Naive B cell (primary cell): Measurements from ENCODE around the gene KCNMB2. TPM values are rescaled to one million over a fixed set of nuclear protein-coding genes. Genes with fewer than 3 reads are reported as not detected.

Source experiments
- ATAC-seq, 2 donors: fragments of 150-1000 bp; cut with Tn5 transposase; 2 replicates each; pipeline ENCODE4 v1.10.0; 2021; ENCODE audit warnings: low read depth in 2 of 2, mild to moderate bottlenecking in 2 of 2, moderate library complexity in 2 of 2
- DNase-seq: peaks from one replicate; pipeline ENCODE4 v3.0.0; 2022
- H3K27ac Mint-ChIP-seq, 6 donors: one replicate each; pipeline ENCODE4 v1.8.0; 2020 to 2022; ENCODE audit warnings: mild to moderate bottlenecking in 6 of 6, mixed read lengths in 6 of 6, moderate library complexity in 5 of 6, inconsistent platforms in 2 of 6
- H3K27me3 Mint-ChIP-seq, 3 donors: one replicate each; pipeline ENCODE4 v1.8.0; 2021 to 2022; ENCODE audit warnings: mixed read lengths in 3 of 3, mild to moderate bottlenecking in 1 of 3
- H3K36me3 Mint-ChIP-seq, 2 donors: one replicate each; pipeline ENCODE4 v1.8.0; 2020 to 2022; ENCODE audit warnings: mixed read lengths in 2 of 2, inconsistent platforms in 1 of 2, mild to moderate bottlenecking in 1 of 2
- H3K4me1 Mint-ChIP-seq, 3 donors: one replicate each; pipeline ENCODE4 v1.8.0; 2020 to 2022; ENCODE audit warnings: mixed read lengths in 3 of 3, inconsistent platforms in 1 of 3, mild to moderate bottlenecking in 1 of 3, moderate library complexity in 1 of 3
- H3K4me3 Mint-ChIP-seq, 8 donors: one replicate each; pipeline ENCODE4 v1.8.0; 2020 to 2022; ENCODE audit warnings: mild to moderate bottlenecking in 8 of 8, mixed read lengths in 8 of 8, moderate library complexity in 8 of 8, inconsistent platforms in 2 of 8
- H3K9me3 Mint-ChIP-seq, 7 donors: one replicate each; pipeline ENCODE4 v1.8.0; 2020 to 2022; ENCODE audit warnings: mixed read lengths in 7 of 7, mild to moderate bottlenecking in 5 of 7, inconsistent platforms in 2 of 7, moderate library complexity in 1 of 7
- polyA plus RNA-seq, 6 donors: library from polyadenylated mRNA; unstranded; fragments of 300-500 nt; fragmentation: Illumina TruSeq; gene quantifications; one replicate each; pipeline ENCODE4 v1.2.3, GENCODE V29; 2021; ENCODE audit warnings: low read depth in 6 of 6

The KCNMB2 gene
- polyA plus RNA-seq, 6 donors from 2014 or later = not detected

DNA sequence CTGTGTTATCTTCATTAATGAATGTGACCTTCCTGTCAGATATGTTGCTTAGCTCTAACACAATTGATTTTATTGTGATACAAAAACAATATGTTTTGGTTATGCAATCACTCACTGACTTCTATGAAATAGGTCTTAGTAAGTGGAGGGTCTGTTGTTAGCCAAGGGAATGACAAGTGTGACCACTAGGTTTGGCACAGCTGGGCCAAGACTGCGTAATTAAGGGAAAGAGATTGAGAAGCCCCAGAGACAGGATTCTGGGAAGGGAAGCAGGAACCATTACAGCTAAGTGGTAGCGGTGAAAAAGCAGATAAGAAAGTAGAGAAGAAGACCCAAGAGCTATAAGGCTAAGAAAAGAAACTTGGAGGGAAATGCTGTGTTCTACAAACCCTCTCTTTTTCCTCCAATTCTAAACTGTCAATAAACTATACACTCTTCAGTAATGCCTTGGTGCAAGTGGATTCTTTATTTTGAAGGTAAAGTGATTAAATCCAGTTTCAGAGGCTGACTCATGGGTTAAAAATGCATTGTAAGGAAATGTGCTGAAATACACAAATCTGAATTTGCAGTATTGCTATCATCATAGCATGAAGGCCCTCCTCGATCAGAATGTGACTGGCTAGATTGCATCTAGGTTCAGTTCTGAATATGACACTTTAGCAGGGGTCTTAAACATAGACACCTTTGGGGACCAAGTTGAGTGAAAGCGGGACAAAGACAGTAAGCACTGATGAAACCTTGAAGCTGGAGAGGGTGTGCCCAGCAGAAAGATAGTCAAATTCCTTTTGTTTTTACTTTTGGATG, 26.1 kb downstream of the KCNMB2 start:
- no peaks in the 10 kb centered on the region for H3K9me3 Mint-ChIP-seq
- H3K27ac Mint-ChIP-seq = no peak overlapping the region
- ATAC-seq (no peak), DNase-seq (no peak)
- H3K27me3 Mint-ChIP-seq = peaks cover 0 to 9% (median 0%) of the 10 kb centered on the region in 3 donors
- no peaks in the 10 kb centered on the region for H3K4me1 Mint-ChIP-seq
- no peaks in the 10 kb centered on the region for H3K36me3 Mint-ChIP-seq
- no peak overlapping the region for H3K4me3 Mint-ChIP-seq

DNA sequence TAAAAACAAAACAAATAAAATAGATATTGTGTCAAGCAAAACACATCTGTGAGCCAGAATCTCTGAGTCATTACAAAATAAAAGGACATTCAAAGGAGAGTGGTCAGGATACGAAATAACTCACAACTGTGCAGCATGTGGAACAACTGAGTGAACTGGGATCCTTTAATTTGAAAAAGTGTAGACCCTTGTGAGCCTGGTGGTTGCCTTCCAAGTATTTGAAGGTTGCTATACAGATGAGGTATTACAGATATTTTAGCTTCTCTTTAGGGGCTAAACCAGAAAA, 26.7 kb downstream of the KCNMB2 start:
- H3K27ac Mint-ChIP-seq = no peak overlapping the region
- H3K27me3 Mint-ChIP-seq = peaks cover 0 to 9% (median 0%) of the 10 kb centered on the region in 3 donors
- ATAC-seq (no peak), DNase-seq (no peak)
- no peaks in the 10 kb centered on the region for H3K4me1 Mint-ChIP-seq
- H3K4me3 Mint-ChIP-seq = no peak overlapping the region
- no peaks in the 10 kb centered on the region for H3K36me3 Mint-ChIP-seq
- no peaks in the 10 kb centered on the region for H3K9me3 Mint-ChIP-seq

DNA sequence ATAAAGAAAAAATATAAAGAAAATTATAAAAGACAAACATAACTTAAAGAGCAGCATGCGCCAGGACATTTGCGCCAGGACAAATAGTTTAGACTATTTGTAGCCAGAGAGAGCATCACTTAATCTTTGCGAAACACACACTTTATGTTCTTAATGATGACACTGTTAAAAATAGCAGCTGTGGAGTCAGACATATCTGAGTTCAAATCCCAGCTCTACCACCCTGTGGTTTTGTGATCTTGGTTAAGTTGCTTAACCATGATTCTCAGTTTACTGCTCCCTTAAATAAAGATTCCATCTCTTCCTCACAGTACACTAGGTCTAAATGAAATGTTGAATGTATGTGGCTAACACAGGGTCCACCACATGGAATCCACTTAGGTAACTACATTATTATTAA, 31.4 kb downstream of the KCNMB2 start:
- Mint-ChIP-seq H3K27ac (peak overlapping the region in 1 of 6 donors; percentile 3), H3K36me3 (no peaks in the 10 kb centered on the region), H3K9me3 (no peaks in the 10 kb centered on the region), H3K4me3 (no peak overlapping the region), H3K27me3 (no peaks in the 10 kb centered on the region), H3K4me1 (no peaks in the 10 kb centered on the region)
- DNase-seq (no peak), ATAC-seq (no peak)

DNA sequence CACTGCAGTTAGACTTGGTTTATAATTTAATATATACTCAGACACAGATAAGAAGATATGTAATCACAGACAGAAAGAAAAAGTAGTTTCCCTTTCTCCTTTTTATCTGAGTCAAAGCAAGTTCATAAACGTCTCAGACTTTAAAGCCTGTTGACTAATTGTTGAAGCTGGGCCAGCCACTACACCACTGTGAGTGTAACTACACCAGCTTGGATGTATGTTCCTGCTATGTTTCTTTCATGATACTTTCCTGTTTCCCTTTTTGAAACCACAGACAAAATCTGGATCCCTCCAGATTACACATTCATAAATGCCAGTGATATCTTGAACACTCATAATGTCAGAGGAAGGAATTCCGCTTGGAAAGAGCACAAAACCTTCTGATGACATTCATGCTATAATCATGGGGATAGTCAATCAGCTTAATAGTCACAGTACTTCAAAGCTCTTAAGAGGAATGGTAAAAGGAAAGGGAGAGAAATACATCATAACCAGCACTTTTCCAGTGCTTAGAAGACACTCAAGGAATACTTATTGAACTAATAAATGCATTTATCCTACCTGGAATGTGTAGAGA, 32.0 kb downstream of the KCNMB2 start:
- H3K4me3 Mint-ChIP-seq = no peak overlapping the region
- ATAC-seq (no peak), DNase-seq (no peak)
- H3K36me3 Mint-ChIP-seq = no peaks in the 10 kb centered on the region
- H3K27ac Mint-ChIP-seq = no peak overlapping the region
- no peaks in the 10 kb centered on the region for H3K9me3 Mint-ChIP-seq
- no peaks in the 10 kb centered on the region for H3K4me1 Mint-ChIP-seq
- H3K27me3 Mint-ChIP-seq = no peaks in the 10 kb centered on the region

DNA sequence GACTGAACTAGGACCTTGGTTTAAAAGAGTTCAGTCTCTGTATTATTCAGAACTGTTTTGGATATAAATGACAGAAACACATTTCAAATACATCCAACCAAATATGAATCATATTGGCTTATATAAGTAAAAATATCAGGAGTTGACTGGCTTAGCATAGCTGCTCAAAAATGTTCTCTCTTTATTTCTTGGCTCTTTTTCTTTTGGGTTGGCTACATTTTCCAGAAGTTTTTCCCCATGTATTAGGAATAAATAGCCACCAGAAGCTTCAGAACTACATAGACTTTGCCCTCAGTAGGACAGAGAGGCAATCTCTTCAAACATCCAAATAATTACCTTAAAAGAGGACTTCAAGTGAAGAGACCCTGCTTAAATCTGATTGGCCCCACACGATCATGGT, 32.7 kb downstream of the KCNMB2 start:
- Mint-ChIP-seq H3K36me3 (no peaks in the 10 kb centered on the region), H3K4me3 (no peak overlapping the region), H3K27me3 (no peaks in the 10 kb centered on the region), H3K4me1 (no peaks in the 10 kb centered on the region), H3K9me3 (no peaks in the 10 kb centered on the region), H3K27ac (no peak overlapping the region)
- DNase-seq = no peak
- no peak for ATAC-seq

DNA sequence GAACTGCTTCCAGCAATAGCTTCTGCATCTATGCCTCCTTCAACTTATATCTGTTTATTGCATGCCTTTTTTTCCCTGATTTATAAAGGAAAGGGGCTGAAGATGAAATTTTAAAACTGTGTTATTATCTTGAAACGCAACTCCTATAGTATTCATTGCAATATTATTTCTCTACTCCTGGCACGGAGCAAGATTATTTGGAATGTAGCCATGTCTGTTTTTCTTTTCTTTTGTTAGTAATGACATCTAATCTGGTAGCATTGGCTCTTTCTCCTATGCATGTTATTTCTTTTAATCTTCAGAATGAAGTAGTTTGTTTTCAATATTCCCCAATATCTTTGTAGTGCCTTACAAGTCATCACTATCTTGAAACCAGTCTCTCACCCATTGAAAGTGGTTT, 33.6 kb downstream of the KCNMB2 start:
- ATAC-seq (no peak), DNase-seq (no peak)
- Mint-ChIP-seq H3K4me3 (no peak overlapping the region), H3K27ac (no peak overlapping the region), H3K9me3 (no peaks in the 10 kb centered on the region), H3K27me3 (peaks cover 0 to 3% (median 0%) of the 10 kb centered on the region in 3 donors), H3K4me1 (no peaks in the 10 kb centered on the region), H3K36me3 (no peaks in the 10 kb centered on the region)

DNA sequence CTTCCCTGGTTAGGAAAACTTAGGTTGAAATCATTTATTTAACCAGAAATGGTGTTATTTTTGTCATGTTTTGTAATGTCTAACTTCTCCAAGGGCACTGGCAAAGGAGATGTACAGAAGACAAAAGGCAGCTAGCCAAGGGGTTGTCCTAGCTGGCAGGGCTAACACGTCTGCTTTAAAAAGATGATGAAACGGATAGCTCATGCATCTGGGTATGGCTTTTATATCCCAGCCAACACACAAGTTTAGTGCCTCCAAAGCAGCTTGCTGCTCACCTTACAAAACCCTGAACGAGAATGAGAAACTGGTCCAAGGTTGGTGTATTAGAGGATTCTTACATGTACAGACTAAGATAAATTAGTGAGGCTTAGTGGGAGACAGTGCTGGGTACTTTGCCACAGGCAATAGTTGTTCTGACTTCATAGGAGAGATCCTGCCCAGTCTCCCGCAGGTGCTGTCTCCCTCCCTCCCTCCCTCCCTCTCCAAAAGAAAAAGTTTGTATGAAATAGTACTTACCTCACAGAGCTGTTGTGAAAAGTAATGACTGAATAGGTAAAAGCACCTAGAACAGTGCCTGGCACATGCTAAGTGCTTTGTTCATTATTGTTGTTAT, 47.8 kb downstream of the KCNMB2 start:
- Mint-ChIP-seq H3K4me3 (no peak overlapping the region), H3K36me3 (no peaks in the 10 kb centered on the region), H3K4me1 (no peaks in the 10 kb centered on the region), H3K27me3 (no peaks in the 10 kb centered on the region), H3K9me3 (peaks cover 3 to 19% (median 9%) of the 10 kb centered on the region in 7 donors), H3K27ac (no peak overlapping the region)
- DNase-seq (no peak), ATAC-seq (no peak)

DNA sequence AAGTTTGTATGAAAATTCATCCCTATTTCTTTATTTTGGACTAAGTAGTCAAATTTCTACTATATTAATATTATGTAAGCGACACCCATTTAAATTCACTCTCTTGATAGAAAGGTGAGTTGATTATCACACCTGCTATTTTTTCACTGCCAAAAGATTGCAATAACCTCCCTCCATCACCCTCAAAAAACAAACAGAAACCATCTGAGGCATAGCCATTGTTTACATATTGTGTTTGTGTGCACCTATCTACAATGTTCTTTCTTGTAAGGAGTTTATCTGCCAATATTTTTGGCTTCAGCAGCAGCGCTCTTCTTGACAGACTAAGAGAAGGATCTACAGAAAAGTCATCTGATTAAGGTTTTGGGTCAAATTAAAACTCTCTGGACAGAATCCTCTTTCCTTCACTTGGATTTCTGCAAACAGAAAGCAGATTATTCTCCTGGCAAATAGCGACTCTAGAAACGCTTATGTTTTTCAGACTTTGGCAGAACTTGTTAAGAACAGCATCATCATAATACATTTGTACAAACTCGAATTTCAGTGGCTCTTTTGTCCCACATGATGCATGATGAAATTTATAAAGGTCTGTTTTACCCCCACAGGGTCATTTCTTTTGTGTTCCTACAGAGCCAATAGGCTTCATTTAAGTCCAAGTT, 48.6 kb downstream of the KCNMB2 start:
- H3K36me3 Mint-ChIP-seq = no peaks in the 10 kb centered on the region
- H3K27me3 Mint-ChIP-seq = no peaks in the 10 kb centered on the region
- peaks cover 0 to 12% (median 6%) of the 10 kb centered on the region in 7 donors for H3K9me3 Mint-ChIP-seq
- no peaks in the 10 kb centered on the region for H3K4me1 Mint-ChIP-seq
- H3K4me3 Mint-ChIP-seq = no peak overlapping the region
- ATAC-seq (no peak), DNase-seq (no peak)
- no peak overlapping the region for H3K27ac Mint-ChIP-seq

DNA sequence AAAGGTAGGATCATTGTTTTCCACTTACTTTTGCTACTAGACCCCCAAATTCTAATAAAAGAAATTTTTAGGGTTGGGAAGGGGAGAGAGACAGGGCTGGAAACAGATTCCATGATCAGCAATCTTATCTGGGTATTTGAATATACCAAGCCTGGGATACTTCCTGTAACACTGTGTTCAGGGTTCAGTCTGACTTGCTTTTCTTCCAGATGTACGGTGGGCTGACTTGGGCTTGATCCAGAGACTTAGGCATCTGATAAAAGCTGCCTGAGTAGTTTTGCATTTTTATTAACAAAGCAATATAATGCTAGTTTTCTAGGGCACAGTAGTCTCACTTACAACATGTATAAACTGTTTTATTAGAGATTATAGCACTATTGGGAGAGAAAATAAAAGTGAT, 49.2 kb downstream of the KCNMB2 start:
- Mint-ChIP-seq H3K27ac (no peak overlapping the region), H3K27me3 (no peaks in the 10 kb centered on the region), H3K4me3 (no peak overlapping the region), H3K36me3 (no peaks in the 10 kb centered on the region), H3K4me1 (no peaks in the 10 kb centered on the region), H3K9me3 (peaks cover 0 to 6% (median 5%) of the 10 kb centered on the region in 7 donors)
- ATAC-seq = no peak
- no peak for DNase-seq

DNA sequence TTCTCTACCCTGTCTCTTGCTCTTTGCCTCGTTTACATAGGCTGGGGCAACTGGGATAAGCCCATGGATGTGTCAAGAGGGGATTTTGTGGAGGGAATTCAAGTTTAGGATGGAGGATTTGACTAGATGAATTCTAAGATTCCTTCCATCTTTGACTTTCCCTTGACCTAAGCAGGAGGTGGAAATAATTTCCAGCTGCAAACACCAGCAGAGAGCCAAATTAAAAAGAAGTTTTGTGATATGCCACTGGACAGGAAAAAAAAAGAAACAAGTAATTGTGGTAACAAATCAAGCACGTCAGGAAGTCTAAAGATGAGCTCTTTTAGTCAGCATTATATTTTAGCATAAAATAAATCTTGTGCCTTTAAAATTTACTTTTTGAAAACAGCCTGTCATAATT, 49.8 kb downstream of the KCNMB2 start:
- Mint-ChIP-seq H3K27me3 (no peaks in the 10 kb centered on the region), H3K36me3 (no peaks in the 10 kb centered on the region), H3K4me1 (no peaks in the 10 kb centered on the region), H3K4me3 (no peak overlapping the region), H3K9me3 (peaks cover 0 to 5% (median 0%) of the 10 kb centered on the region in 7 donors), H3K27ac (no peak overlapping the region)
- DNase-seq = no peak
- no peak for ATAC-seq

DNA sequence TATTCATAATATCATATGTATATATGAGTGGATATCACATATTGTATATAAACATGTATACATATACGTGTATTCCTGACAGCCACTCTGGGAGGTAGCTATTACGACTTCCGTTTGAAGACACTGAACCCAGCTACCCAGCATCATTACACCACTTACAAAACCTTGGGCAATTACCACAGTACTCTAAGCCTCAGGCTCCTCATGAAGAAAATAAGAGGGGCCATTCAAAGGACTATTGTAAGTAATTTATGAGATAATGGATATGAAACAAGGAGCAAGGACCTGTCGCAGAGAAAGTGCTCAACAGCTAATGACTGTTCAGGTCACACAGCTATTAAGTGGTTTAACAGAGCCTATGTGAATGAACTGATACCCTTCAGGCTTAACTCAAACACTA, 52.4 kb downstream of the KCNMB2 start:
- no peak for ATAC-seq
- Mint-ChIP-seq H3K9me3 (peaks cover 0 to 5% (median 0%) of the 10 kb centered on the region in 7 donors), H3K4me1 (no peaks in the 10 kb centered on the region), H3K27ac (no peak overlapping the region), H3K4me3 (no peak overlapping the region), H3K36me3 (no peaks in the 10 kb centered on the region), H3K27me3 (peaks cover 0 to 5% (median 0%) of the 10 kb centered on the region in 3 donors)
- DNase-seq = no peak

DNA sequence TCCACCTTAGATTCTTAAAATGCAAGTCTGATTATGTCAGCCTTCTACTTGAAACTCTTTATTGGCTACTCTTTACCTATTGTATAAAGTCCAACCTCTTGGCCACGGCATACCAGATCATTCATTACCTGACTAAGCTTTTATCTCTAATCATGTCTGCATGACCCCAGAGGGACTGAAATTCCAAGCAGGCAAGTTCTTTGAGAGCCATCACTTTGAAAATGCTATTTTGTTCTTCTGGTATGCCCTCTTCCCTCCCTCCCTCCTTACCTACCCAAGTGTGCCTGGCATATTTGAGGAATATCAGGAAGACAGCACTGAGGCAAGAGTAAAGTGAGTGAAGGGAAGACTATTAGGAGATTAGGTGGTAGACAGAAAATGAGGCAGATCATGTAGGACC, 57.5 kb downstream of the KCNMB2 start:
- Mint-ChIP-seq H3K27ac (no peak overlapping the region), H3K27me3 (peaks cover 0 to 5% (median 4%) of the 10 kb centered on the region in 3 donors), H3K9me3 (peaks cover 0 to 8% (median 5%) of the 10 kb centered on the region in 7 donors), H3K4me3 (no peak overlapping the region), H3K4me1 (no peaks in the 10 kb centered on the region), H3K36me3 (no peaks in the 10 kb centered on the region)
- ATAC-seq = no peak
- no peak for DNase-seq

DNA sequence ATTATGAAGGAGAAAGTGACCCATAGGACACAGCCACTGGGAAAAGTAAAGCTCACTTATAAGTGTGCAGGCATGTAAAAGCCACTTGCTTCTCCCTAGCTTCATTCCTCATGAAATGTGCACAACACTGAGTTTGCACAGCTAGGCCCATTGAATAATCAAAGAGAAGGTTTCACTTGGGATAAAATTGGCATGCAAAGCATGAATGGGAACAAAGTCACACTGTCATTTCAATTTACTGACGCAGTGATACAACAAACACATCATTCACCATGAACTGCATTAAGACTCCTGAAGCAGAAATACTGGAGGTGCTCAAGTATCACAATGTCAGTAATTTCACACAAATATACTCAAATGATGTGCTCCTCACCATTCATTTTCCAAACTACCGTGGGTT, 61.1 kb downstream of the KCNMB2 start:
- Mint-ChIP-seq H3K4me1 (no peaks in the 10 kb centered on the region), H3K27me3 (peaks cover 0 to 4% (median 3%) of the 10 kb centered on the region in 3 donors), H3K36me3 (no peaks in the 10 kb centered on the region), H3K9me3 (peaks cover 0 to 8% (median 4%) of the 10 kb centered on the region in 7 donors), H3K4me3 (no peak overlapping the region), H3K27ac (no peak overlapping the region)
- DNase-seq (no peak), ATAC-seq (no peak)

DNA sequence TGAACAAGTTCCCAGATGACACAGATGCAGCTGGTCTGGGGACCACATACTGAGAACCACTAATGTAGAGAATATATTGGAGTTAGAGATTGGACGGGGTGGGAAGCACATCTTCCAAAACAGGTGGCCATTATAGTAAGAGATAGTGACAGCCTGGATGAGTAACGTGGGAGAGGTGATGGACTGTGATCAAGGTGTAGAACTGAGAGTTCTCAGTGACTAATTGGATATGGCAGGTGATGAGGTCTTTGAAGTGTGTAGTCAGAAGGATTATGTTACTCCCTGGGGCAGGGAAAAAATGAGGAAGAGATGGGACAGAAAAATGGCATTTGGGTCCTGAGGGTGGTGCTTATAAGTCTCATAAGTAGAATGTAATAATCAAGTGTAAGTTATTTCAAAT, 66.6 kb downstream of the KCNMB2 start:
- H3K4me3 Mint-ChIP-seq = peak overlapping the region in 1 of 8 donors; percentile 6
- ATAC-seq (no peak), DNase-seq (no peak)
- H3K36me3 Mint-ChIP-seq = no peaks in the 10 kb centered on the region
- H3K9me3 Mint-ChIP-seq = peaks cover 0 to 8% (median 3%) of the 10 kb centered on the region in 7 donors
- H3K27ac Mint-ChIP-seq = no peak overlapping the region
- H3K27me3 Mint-ChIP-seq = peaks cover 0 to 16% (median 4%) of the 10 kb centered on the region in 3 donors
- H3K4me1 Mint-ChIP-seq = no peaks in the 10 kb centered on the region
